ENCODE measurements around the gene ALDOA. TPM values are rescaled to one million over a fixed set of nuclear protein-coding genes. Genes with fewer than 3 reads are reported as not detected.

ALDOA gene
- total RNA-seq, 1 experiment from 2014 or later, result 1,486 TPM

GRCh38 chr16:30115238-30115637 is 49.7 kb downstream of the ALDOA start:
- H2AFZ ChIP-seq (ENCODE audit: low read length), result no peak overlapping the region
- H3K9me3 ChIP-seq (ENCODE audit: low read length), result no peaks in the 10 kb centered on the region
- no peak overlapping the region for H3K27ac ChIP-seq (ENCODE audit: low read length)
- H3K4me1 ChIP-seq (ENCODE audit: low read length), result no peaks in the 10 kb centered on the region
- H3K9ac ChIP-seq (ENCODE audit: low read length), result no peak overlapping the region
- H3K9me2 ChIP-seq (replicated peaks; ENCODE audit: insufficient read depth, low read length), result no peaks in the 10 kb centered on the region
- no peaks in the 10 kb centered on the region for H3K79me2 ChIP-seq (ENCODE audit: low read length)
- H3K4me2 ChIP-seq (ENCODE audit: low read depth, low read length, poor library complexity, severe bottlenecking), result no peak overlapping the region
- no peak overlapping the region for H3K4me3 ChIP-seq (ENCODE audit: low read length)
- H3K36me3 ChIP-seq (ENCODE audit: insufficient read depth, low read length), result peaks cover 3% of the 10 kb centered on the region; the same call in 1 of the 2 replicates
- DNase-seq, result no peak
- H4K20me1 ChIP-seq (ENCODE audit: insufficient read depth, low read depth, low read length), result no peaks in the 10 kb centered on the region
- no peaks in the 10 kb centered on the region for H3K27me3 ChIP-seq (ENCODE audit: low read length)

- H3K4me1 ChIP-seq (ENCODE audit: low read length), result no peaks in the 10 kb centered on the region
- H3K27ac ChIP-seq (ENCODE audit: low read length), result no peak overlapping the region
- H3K9ac ChIP-seq (ENCODE audit: low read length), result no peak overlapping the region
- H3K9me2 ChIP-seq (replicated peaks; ENCODE audit: insufficient read depth, low read length), result no peaks in the 10 kb centered on the region
- H3K4me3 ChIP-seq (ENCODE audit: low read length), result no peak overlapping the region
- no peaks in the 10 kb centered on the region for H3K27me3 ChIP-seq (ENCODE audit: low read length)
- H3K9me3 ChIP-seq (ENCODE audit: low read length), result no peaks in the 10 kb centered on the region
- H3K4me2 ChIP-seq (ENCODE audit: low read depth, low read length, poor library complexity, severe bottlenecking), result no peak overlapping the region
- H4K20me1 ChIP-seq (ENCODE audit: insufficient read depth, low read depth, low read length), result no peaks in the 10 kb centered on the region
- H3K36me3 ChIP-seq (ENCODE audit: insufficient read depth, low read length), result peaks cover 3% of the 10 kb centered on the region; the same call in 1 of the 2 replicates
- DNase-seq, result no peak
- H2AFZ ChIP-seq (ENCODE audit: low read length), result no peak overlapping the region
- H3K79me2 ChIP-seq (ENCODE audit: low read length), result no peaks in the 10 kb centered on the region
Measured at GRCh38 chr16:30116291-30117207, 51.0 kb downstream of the ALDOA start.

GRCh38 chr16:30117768-30118167 is 52.2 kb downstream of the ALDOA start:
- no peak overlapping the region for H2AFZ ChIP-seq (ENCODE audit: low read length)
- H3K27me3 ChIP-seq (ENCODE audit: low read length), result no peaks in the 10 kb centered on the region
- no peak overlapping the region for H3K4me3 ChIP-seq (ENCODE audit: low read length)
- no peak overlapping the region for H3K4me2 ChIP-seq (ENCODE audit: low read depth, low read length, poor library complexity, severe bottlenecking)
- H3K27ac ChIP-seq (ENCODE audit: low read length), result no peak overlapping the region
- H3K9me3 ChIP-seq (ENCODE audit: low read length), result no peaks in the 10 kb centered on the region
- DNase-seq, result no peak
- H3K9me2 ChIP-seq (replicated peaks; ENCODE audit: insufficient read depth, low read length), result no peaks in the 10 kb centered on the region
- H3K36me3 ChIP-seq (ENCODE audit: insufficient read depth, low read length), result peaks cover 3% of the 10 kb centered on the region; the same call in 1 of the 2 replicates
- peaks cover 10% of the 10 kb centered on the region for H3K79me2 ChIP-seq (ENCODE audit: low read length)
- peaks cover 8% of the 10 kb centered on the region for H3K4me1 ChIP-seq (ENCODE audit: low read length)
- no peaks in the 10 kb centered on the region for H4K20me1 ChIP-seq (ENCODE audit: insufficient read depth, low read depth, low read length)
- H3K9ac ChIP-seq (ENCODE audit: low read length), result no peak overlapping the region

GRCh38 chr16:30119428-30119827 is 53.9 kb downstream of the ALDOA start:
- Histone ChIP-seq H3K27ac (ENCODE audit: low read length) (no peak overlapping the region), H3K9me3 (ENCODE audit: low read length) (no peaks in the 10 kb centered on the region), H3K4me3 (ENCODE audit: low read length) (no peak overlapping the region), H3K27me3 (ENCODE audit: low read length) (no peaks in the 10 kb centered on the region), H4K20me1 (ENCODE audit: insufficient read depth, low read depth, low read length) (no peaks in the 10 kb centered on the region), H3K4me2 (ENCODE audit: low read depth, low read length, poor library complexity, severe bottlenecking) (no peak overlapping the region), H3K79me2 (ENCODE audit: low read length) (peaks cover 11% of the 10 kb centered on the region), H3K9me2 (replicated peaks; ENCODE audit: insufficient read depth, low read length) (no peaks in the 10 kb centered on the region), H2AFZ (ENCODE audit: low read length) (no peak overlapping the region), H3K36me3 (ENCODE audit: insufficient read depth, low read length) (peaks cover 3% of the 10 kb centered on the region; the same call in 1 of the 2 replicates), H3K9ac (ENCODE audit: low read length) (no peak overlapping the region), H3K4me1 (ENCODE audit: low read length) (peaks cover 14% of the 10 kb centered on the region)
- DNase-seq, result no peak

Other genes with a start within 250 kb of the ALDOA start
- 25.4 and 69.2 TPM in 2 replicates for gene PAGR1, start 249.6 kb upstream of the ALDOA start, total RNA-seq (2014; rRNA removed; shearing (Covaris generic); ENCODE audit: low replicate concordance)
- 7.8 and 25.7 TPM in 2 replicates for gene MVP, start 245.3 kb upstream of the ALDOA start, total RNA-seq (2014; rRNA removed; shearing (Covaris generic); ENCODE audit: low replicate concordance)
- 48.1 and 57.4 TPM in 2 replicates for gene CDIPT, start 202.5 kb upstream of the ALDOA start, total RNA-seq (2014; rRNA removed; shearing (Covaris generic); ENCODE audit: low replicate concordance)
- 0.04 TPM in 1 of 2 replicates, not detected in the other for gene SEZ6L2, start 166.2 kb upstream of the ALDOA start, total RNA-seq (2014; rRNA removed; shearing (Covaris generic); ENCODE audit: low replicate concordance)
- gene ASPHD1, start 165.3 kb upstream of the ALDOA start, total RNA-seq (2014; rRNA removed; shearing (Covaris generic); ENCODE audit: low replicate concordance), result 0.19 and 2.2 TPM in 2 replicates
- gene KCTD13, start 139.5 kb upstream of the ALDOA start, total RNA-seq (2014; rRNA removed; shearing (Covaris generic); ENCODE audit: low replicate concordance), result 14.2 and 52.9 TPM in 2 replicates
- gene TMEM219, start 103.7 kb upstream of the ALDOA start, total RNA-seq (2014; rRNA removed; shearing (Covaris generic); ENCODE audit: low replicate concordance), result 120 and 128 TPM in 2 replicates
- gene TAOK2, start 91.9 kb upstream of the ALDOA start, total RNA-seq (2014; rRNA removed; shearing (Covaris generic); ENCODE audit: low replicate concordance), result 21.5 and 30.7 TPM in 2 replicates
- 9.6 and 22.1 TPM in 2 replicates for gene HIRIP3, start 70.1 kb upstream of the ALDOA start, total RNA-seq (2014; rRNA removed; shearing (Covaris generic); ENCODE audit: low replicate concordance)
- gene INO80E, start 69.5 kb upstream of the ALDOA start, total RNA-seq (2014; rRNA removed; shearing (Covaris generic); ENCODE audit: low replicate concordance), result 67.7 and 94.0 TPM in 2 replicates
- not detected in 2 replicates for gene DOC2A, start 54.7 kb upstream of the ALDOA start, total RNA-seq (2014; rRNA removed; shearing (Covaris generic); ENCODE audit: low replicate concordance)
- gene C16orf92, start 42.6 kb upstream of the ALDOA start, total RNA-seq (2014; rRNA removed; shearing (Covaris generic); ENCODE audit: low replicate concordance), result not detected in 2 replicates
- 1.0 TPM in 1 of 2 replicates, not detected in the other for gene TLCD3B, start 34.5 kb upstream of the ALDOA start, total RNA-seq (2014; rRNA removed; shearing (Covaris generic); ENCODE audit: low replicate concordance)
- gene PPP4C, start 10.2 kb downstream of the ALDOA start, total RNA-seq (2014; rRNA removed; shearing (Covaris generic); ENCODE audit: low replicate concordance), result 103 and 154 TPM in 2 replicates
- gene TBX6, start 26.2 kb downstream of the ALDOA start, total RNA-seq (2014; rRNA removed; shearing (Covaris generic); ENCODE audit: low replicate concordance), result 1.8 and 2.1 TPM in 2 replicates
- gene YPEL3, start 30.5 kb downstream of the ALDOA start, total RNA-seq (2014; rRNA removed; shearing (Covaris generic); ENCODE audit: low replicate concordance), result 62.1 and 93.0 TPM in 2 replicates
- 2.1 and 3.3 TPM in 2 replicates for gene GDPD3, start 47.8 kb downstream of the ALDOA start, total RNA-seq (2014; rRNA removed; shearing (Covaris generic); ENCODE audit: low replicate concordance)
- gene MAPK3, start 57.5 kb downstream of the ALDOA start, total RNA-seq (2014; rRNA removed; shearing (Covaris generic); ENCODE audit: low replicate concordance), result 29.9 and 55.6 TPM in 2 replicates
- gene CORO1A, start 117.8 kb downstream of the ALDOA start, total RNA-seq (2014; rRNA removed; shearing (Covaris generic); ENCODE audit: low replicate concordance), result 362 and 820 TPM in 2 replicates
- gene BOLA2B, start 127.9 kb downstream of the ALDOA start, total RNA-seq (2014; rRNA removed; shearing (Covaris generic); ENCODE audit: low replicate concordance), result 98.5 and 166 TPM in 2 replicates
- gene SLX1A, start 128.1 kb downstream of the ALDOA start, total RNA-seq (2014; rRNA removed; shearing (Covaris generic); ENCODE audit: low replicate concordance), result 18.3 and 101 TPM in 2 replicates
- gene SULT1A3, start 133.5 kb downstream of the ALDOA start, total RNA-seq (2014; rRNA removed; shearing (Covaris generic); ENCODE audit: low replicate concordance), result 7.1 and 13.8 TPM in 2 replicates
- gene NPIPB13, start 182.7 kb downstream of the ALDOA start, total RNA-seq (2014; rRNA removed; shearing (Covaris generic); ENCODE audit: low replicate concordance), result 0.58 and 9.1 TPM in 2 replicates

All from Karpas-422 (cell line).